K562 (cell line): ENCODE results near the gene RAD17. TPM values are rescaled to one million over a fixed set of nuclear protein-coding genes. Genes with fewer than 3 reads are reported as not detected.

Experiments used
- BRD9 ChIP-seq: fragments of 450-650 bp; IDR thresholded peaks from 2 replicates; pipeline ENCODE4 v1.6.1; 2018; ENCODE audit warnings: low read depth; ENCODE audit not compliant: partially characterized antibody
- ESRRA ChIP-seq: fragments of 450-650 bp; IDR thresholded peaks from 2 replicates; pipeline ENCODE4 v1.6.1; 2014; ENCODE audit warnings: low read depth, mild to moderate bottlenecking, moderate library complexity, borderline replicate concordance
- ETV6 ChIP-seq, 3 experiments: fragments of 150-350 bp in 1 of 3; sonication (generic) in 1 of 3; formaldehyde crosslinking in 1 of 3; IDR thresholded peaks; 2 replicates each; pipeline versions ENCODE4 v1.6.1 to v1.8.0; 2014 to 2022; ENCODE audit warnings: borderline replicate concordance in 2 of 3, low read depth in 2 of 3, antibody characterized with exemption in 1 of 3, low read length in 1 of 3, mild to moderate bottlenecking in 1 of 3, missing genetic modification reagents in 1 of 3
- FOSL1 ChIP-seq: fragments of 200-800 bp; sonication (Bioruptor generic); conservative IDR thresholded peaks from 2 replicates; pipeline ENCODE4 v1.6.1; 2016; ENCODE audit warnings: missing genetic modification characterization, missing compliant biosample characterization
- HDAC3 ChIP-seq: fragments of 450-650 bp; IDR thresholded peaks from 2 replicates; pipeline ENCODE4 v1.6.1; 2018; ENCODE audit warnings: borderline replicate concordance, mild to moderate bottlenecking, moderate library complexity; ENCODE audit not compliant: partially characterized antibody
- HLTF ChIP-seq: fragments of 450-650 bp; IDR thresholded peaks from 2 replicates; pipeline ENCODE4 v1.6.1; 2016
- HMBOX1 ChIP-seq: sonication (generic); IDR thresholded peaks from 2 replicates; pipeline ENCODE4 v1.6.1; 2016
- NR0B1 ChIP-seq: fragments of 450-650 bp; IDR thresholded peaks from one replicate; pipeline ENCODE4 v1.6.1; 2018; ENCODE audit warnings: mild to moderate bottlenecking, moderate library complexity; ENCODE audit not compliant: partially characterized antibody
- PRDM10 ChIP-seq: fragments of 450-650 bp; IDR thresholded peaks from 2 replicates; pipeline ENCODE4 v1.6.1; 2018; ENCODE audit not compliant: partially characterized antibody
- RAD21 ChIP-seq, 2 experiments: fragments of 250-450 bp in 1 of 2; fragments of 450-650 bp in 1 of 2; sonication (Bioruptor Pico) in 1 of 2; formaldehyde crosslinking in 1 of 2; IDR thresholded peaks in 1 of 2; conservative IDR thresholded peaks in 1 of 2; 2 replicates each; pipeline versions ENCODE4 v1.4.0 to v1.8.0; 2020 to 2022; ENCODE audit warnings: mild to moderate bottlenecking in 2 of 2, moderate library complexity in 1 of 2
- RBFOX2 ChIP-seq: fragments of 200-400 bp; formaldehyde crosslinking; IDR thresholded peaks from 2 replicates; pipeline ENCODE4 v1.6.1; 2017; ENCODE audit warnings: low read depth, mild to moderate bottlenecking, low read length, moderate library complexity
- SIN3A ChIP-seq, 2 experiments: fragments of 150-350 bp in 1 of 2; IDR thresholded peaks; 2 replicates each; pipeline ENCODE4 v1.6.1; 2011 to 2016; ENCODE audit warnings: borderline replicate concordance in 2 of 2, low read depth in 2 of 2, low read length in 2 of 2, mild to moderate bottlenecking in 2 of 2, moderate library complexity in 2 of 2; ENCODE audit not compliant: control insufficient read depth in 1 of 2
- TCFL5 ChIP-seq: fragments of 250-450 bp; sonication (Bioruptor Pico); conservative IDR thresholded peaks from 2 replicates; pipeline ENCODE4 v1.6.1; 2021; ENCODE audit warnings: mild to moderate bottlenecking, moderate library complexity, matching md5 sums
- YY1 ChIP-seq, 3 experiments: IDR thresholded peaks; 2 replicates each; pipeline ENCODE4 v1.6.1; 2011; ENCODE audit warnings: low read length in 2 of 3, mild to moderate bottlenecking in 2 of 3, moderate library complexity in 2 of 3, borderline replicate concordance in 1 of 3, control low read depth in 1 of 3, low read depth in 1 of 3; ENCODE audit not compliant: insufficient read depth in 3 of 3, insufficient replicate concordance in 2 of 3, control insufficient read depth in 1 of 3, insufficient read length in 1 of 3; ENCODE audit errors: extremely low read depth in 1 of 3
- ZNF274 ChIP-seq: IDR thresholded peaks from 2 replicates; pipeline ENCODE4 v1.6.1; 2011; ENCODE audit warnings: low read depth, mild to moderate bottlenecking, low read length, moderate library complexity, borderline replicate concordance
- ZNF511 ChIP-seq: sonication (generic); formaldehyde crosslinking; IDR thresholded peaks from 2 replicates; pipeline ENCODE4 v1.8.0; 2022; ENCODE audit warnings: mild to moderate bottlenecking, missing genetic modification reagents
- ZNF583 ChIP-seq: fragments of 250-450 bp; sonication (Bioruptor Pico); IDR thresholded peaks from 2 replicates; pipeline ENCODE4 v1.4.0; 2020
- ZNF764 ChIP-seq: fragments of 250-450 bp; sonication (Bioruptor Pico); IDR thresholded peaks from 2 replicates; pipeline ENCODE4 v1.4.0; 2020; ENCODE audit warnings: low read depth, mild to moderate bottlenecking, moderate library complexity
- polyA plus RNA-seq, 8 experiments: library from polyadenylated mRNA; depleted of rRNA in 4 of 8; stranded (reverse) in 5 of 8; unstranded in 3 of 8; fragments of >200 nt; fragmentation: Nextera tagmentation in 2 of 8; fragmentation: Illumina TruSeq in 1 of 8; extraction: Ambion mirVana in 2 of 8; extraction: Trizol in 1 of 8; gene quantifications; 2 replicates each; pipeline versions ENCODE4 v1.2.1 to v1.2.3, GENCODE V29; 2011 to 2014; ENCODE audit warnings: inconsistent platforms in 1 of 8, missing spikeins in 1 of 8
- total RNA-seq, 7 experiments: library from RNA; depleted of rRNA in 6 of 7; stranded (reverse); fragments of >200 nt in 6 of 7; fragmentation: Illumina TruSeq in 2 of 7; extraction: Trizol in 2 of 7; gene quantifications; 2 replicates each; pipeline versions ENCODE4 v1.2.1 to v1.2.3, GENCODE V29; 2011 to 2021; ENCODE audit warnings: low replicate concordance in 1 of 7

Gene RAD17
- total and polyA plus RNA-seq, 9 of the 15 experiments (the other 6 are each of a cell fraction or from before 2014, with no cell fraction given), result 21.1 to 50.1 (median 40.1) TPM

DNA sequence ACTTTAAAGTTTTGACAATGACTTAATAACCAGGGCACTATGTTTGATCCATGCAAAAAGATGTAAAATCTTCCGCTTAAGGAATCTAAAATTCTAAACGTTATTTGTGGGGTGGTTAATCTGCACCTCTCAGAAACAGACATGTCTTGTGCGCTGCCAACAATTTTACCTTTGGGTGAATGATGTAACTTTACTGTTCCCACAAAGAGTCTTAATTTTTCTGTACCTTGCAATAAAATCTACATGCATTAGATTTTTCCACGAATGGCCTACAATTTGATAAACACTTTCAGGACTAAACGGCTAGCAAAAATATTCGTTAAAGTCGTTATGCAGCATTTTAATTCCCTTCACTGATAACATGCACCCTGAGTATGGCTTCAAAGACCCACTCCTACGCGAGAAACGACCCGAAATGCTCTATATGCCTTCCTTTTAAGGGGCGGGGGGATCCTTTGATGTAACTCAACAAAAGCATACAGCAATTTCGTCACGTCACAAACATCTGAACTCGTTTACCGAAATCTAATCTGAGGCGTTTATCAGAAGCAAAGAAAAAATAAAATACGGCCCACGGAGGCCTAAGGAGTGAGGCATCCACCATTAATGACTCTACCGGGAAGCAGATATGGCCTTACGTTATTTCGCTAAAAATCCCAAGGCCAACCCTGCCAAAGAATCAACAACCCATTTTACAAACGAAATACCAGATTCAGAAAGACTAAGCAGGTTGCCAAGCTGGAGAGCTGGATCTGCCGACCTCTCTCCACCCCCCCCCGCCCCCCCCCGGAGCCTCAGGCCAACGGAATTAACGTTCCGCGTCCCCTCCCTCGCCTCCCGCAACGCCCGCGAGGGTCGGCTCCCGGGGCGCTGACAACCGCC lies 919 bp upstream of the RAD17 start (continued):
- no peak for TF ChIP-seq RAD21 (CRISPR knock-in tag; conservative IDR thresholded peaks at IDR 0.05 in 1 of 2, IDR thresholded peaks at IDR 0.05 in 1 of 2)
- TF ChIP-seq HDAC3, result no peak
- no peak; the same call in 1 of the 2 replicates for TF ChIP-seq HMBOX1
- peak; percentile 29 for TF ChIP-seq FOSL1 (tag)
- TF ChIP-seq NR0B1, result no peak
- peak; percentile 63 for TF ChIP-seq BRD9
- TF ChIP-seq ETV6 (IDR thresholded peaks at IDR 0.05; ENCODE audit: borderline replicate concordance in 1 of 2, low read depth in 2 of 2, low read length in 1 of 2), result no peak
- TF ChIP-seq ETV6 (CRISPR knock-in tag; IDR thresholded peaks at IDR 0.05; ENCODE audit: borderline replicate concordance), result no peak
- TF ChIP-seq SIN3A (IDR thresholded peaks at IDR 0.05; ENCODE audit: borderline replicate concordance in 2 of 2, control insufficient read depth in 1 of 2, low read depth in 2 of 2, low read length in 2 of 2), result peak in 1 of 2 experiments; percentile 31; a peak in 2 of 4 replicates
- TF ChIP-seq ZNF274, result no peak
- peak in 1 of 3 experiments; percentile 42 for TF ChIP-seq YY1 (IDR thresholded peaks at IDR 0.05; ENCODE audit: borderline replicate concordance in 1 of 3, control insufficient read depth in 1 of 3, extremely low read depth in 1 of 3, insufficient read depth in 3 of 3, insufficient read length in 1 of 3, insufficient replicate concordance in 2 of 3, low read depth in 1 of 3, low read length in 2 of 3)
- TF ChIP-seq ZNF764, result no peak
- no peak for TF ChIP-seq ZNF511
- peak; percentile 5 for TF ChIP-seq PRDM10
- no peak for TF ChIP-seq ESRRA
- no peak for TF ChIP-seq TCFL5 (CRISPR knock-in tag)
- TF ChIP-seq HLTF, result no peak
- TF ChIP-seq ZNF583 (CRISPR knock-in tag), result no peak
- no peak for TF ChIP-seq RBFOX2
